HCT116 (cell line): ENCODE results near the gene PTGER1. TPM values are rescaled to one million over a fixed set of nuclear protein-coding genes. Genes with fewer than 3 reads are reported as not detected.

Experiments
- ATAC-seq: fragments of 200-7000 bp; cut with Tn5 transposase; 2 replicates; pipeline ENCODE4 v1.9.1; 2020; ENCODE audit warnings: mild to moderate bottlenecking, moderate library complexity
- BruUV-seq: library from RNA; stranded (reverse); fragments of 400-500 nt; replicated peaks from 2 replicates; lab custom pipeline; 2021; lab: Mats Ljungman, UMichigan
- CTCF ChIA-PET: fragments of 300-600 bp; sonication (Branson Sonifier 250); formaldehyde crosslinking; loops from one replicate; lab custom pipeline; 2021; ENCODE audit warnings: antibody characterized with exemption; lab: Charles Lee
- POLR2A ChIA-PET: fragments of 300-600, 350-600 bp; sonication (Branson Sonifier 250); formaldehyde crosslinking; loops from one replicate; lab custom pipeline; 2021; ENCODE audit warnings: antibody characterized with exemption; lab: Charles Lee
- RAD21 ChIA-PET, 2 experiments: fragments of 300-600 bp; sonication (Branson Sonifier 250); formaldehyde crosslinking; loops; one replicate each; lab custom pipeline; 2023; ENCODE audit warnings: low total read pairs in 2 of 2; ENCODE audit not compliant: uncharacterized antibody in 2 of 2, unreplicated experiment in 2 of 2, low non-redundant PET in 1 of 2; lab: Charles Lee
- DNase-seq: peaks from one replicate; pipeline ENCODE4 v3.0.0-alpha.2; 2010; ENCODE audit warnings: low read depth, low spot score
- H2AFZ ChIP-seq: fragments of 200-600 bp; shearing (Covaris generic), sonication (generic); 2 replicates; pipeline ENCODE4 v1.6.1; 2017; ENCODE audit warnings: low read depth, mixed run types, mixed read lengths, antibody characterized with exemption, low read length; ENCODE audit not compliant: poor library complexity, severe bottlenecking
- H3K27ac ChIP-seq: 2 replicates; pipeline ENCODE4 v1.5.1; 2012; ENCODE audit warnings: low read depth, low read length
- H3K27me3 ChIP-seq: fragments of 200-600 bp; sonication (generic); 2 replicates; pipeline ENCODE4 v1.6.1; 2016; ENCODE audit warnings: mixed run types, low read length, mixed read lengths; ENCODE audit not compliant: insufficient read depth
- H3K36me3 ChIP-seq, 2 experiments: fragments of 200-500 bp in 1 of 2; fragments of 200-600 bp in 1 of 2; sonication (Bioruptor generic) in 1 of 2; sonication (generic) in 1 of 2; 2 replicates each; pipeline versions ENCODE4 v1.5.1 to v1.6.1; 2014 to 2016; ENCODE audit warnings: low read length in 2 of 2, inconsistent platforms in 1 of 2, mixed read lengths in 1 of 2, mixed run types in 1 of 2; ENCODE audit not compliant: insufficient read depth in 2 of 2, control insufficient read depth in 1 of 2
- H3K4me1 ChIP-seq, 2 experiments: fragments of 200-600 bp in 1 of 2; sonication (generic) in 1 of 2; 2 replicates each; pipeline versions ENCODE4 v1.5.1 to v1.6.1; 2012 to 2017; ENCODE audit warnings: low read length in 2 of 2, inconsistent platforms in 1 of 2, mild to moderate bottlenecking in 1 of 2, mixed read lengths in 1 of 2, mixed run types in 1 of 2, moderate library complexity in 1 of 2; ENCODE audit not compliant: insufficient read depth in 2 of 2, control insufficient read depth in 1 of 2
- H3K4me2 ChIP-seq: fragments of 200-600 bp; sonication (generic); 2 replicates; pipeline ENCODE4 v1.6.1; 2017; ENCODE audit warnings: mixed run types, low read length, mixed read lengths
- H3K4me3 ChIP-seq, 2 experiments: fragments of 200-600 bp in 1 of 2; sonication (generic) in 1 of 2; replicated peaks in 1 of 2; 2 replicates each; pipeline ENCODE4 v1.5.1; 2011 to 2016; ENCODE audit warnings: low read length in 2 of 2, control low read depth in 1 of 2, low read depth in 1 of 2, mild to moderate bottlenecking in 1 of 2, mixed read lengths in 1 of 2, mixed run types in 1 of 2
- H3K79me2 ChIP-seq: fragments of 200-600 bp; sonication (generic); 2 replicates; pipeline ENCODE4 v1.6.1; 2017; ENCODE audit warnings: mild to moderate bottlenecking, mixed run types, low read length, moderate library complexity, mixed read lengths; ENCODE audit not compliant: insufficient read depth
- H3K9ac ChIP-seq: fragments of 200-600 bp; sonication (generic); 2 replicates; pipeline ENCODE4 v1.6.1; 2016; ENCODE audit warnings: low read length, mixed read lengths
- H3K9me2 ChIP-seq: fragments of 200-600 bp; sonication (generic), shearing (Covaris generic); 2 replicates; pipeline ENCODE4 v1.6.1; 2017; ENCODE audit warnings: mixed run types, mild to moderate bottlenecking, moderate library complexity; ENCODE audit not compliant: insufficient read depth
- H3K9me3 ChIP-seq, 2 experiments: fragments of 200-500 bp in 1 of 2; fragments of 200-600 bp in 1 of 2; sonication (Bioruptor generic) in 1 of 2; sonication (generic) in 1 of 2; 2 replicates each; pipeline ENCODE4 v1.6.1; 2014 to 2017; ENCODE audit warnings: low read length in 2 of 2, mixed read lengths in 2 of 2, inconsistent platforms in 1 of 2, low read depth in 1 of 2, mild to moderate bottlenecking in 1 of 2, mixed run types in 1 of 2, moderate library complexity in 1 of 2; ENCODE audit not compliant: control insufficient read depth in 1 of 2, insufficient read depth in 1 of 2
- H4K20me1 ChIP-seq: fragments of 200-600 bp; sonication (generic), shearing (Covaris generic); 2 replicates; pipeline ENCODE4 v1.6.1; 2017; ENCODE audit warnings: mixed run types, mild to moderate bottlenecking, moderate library complexity; ENCODE audit not compliant: insufficient read depth
- CBX3 ChIP-seq: IDR thresholded peaks from 2 replicates; pipeline ENCODE4 v1.6.1; 2012; ENCODE audit warnings: low read depth
- ELF1 ChIP-seq: IDR thresholded peaks from 2 replicates; pipeline ENCODE4 v1.6.1; 2012; ENCODE audit warnings: low read depth, borderline replicate concordance
- EZH2 ChIP-seq: fragments of 200-600 bp; sonication (generic); IDR thresholded peaks from 2 replicates; pipeline ENCODE4 v1.6.1; 2017; ENCODE audit warnings: antibody characterized with exemption, mixed run types
- EZH2phosphoT487 ChIP-seq: fragments of 200-600 bp; IDR thresholded peaks from 2 replicates; pipeline ENCODE4 v1.6.1; 2018; ENCODE audit warnings: antibody characterized with exemption, borderline replicate concordance
- FOSL1 ChIP-seq: IDR thresholded peaks from 2 replicates; pipeline ENCODE4 v1.6.1; 2012; ENCODE audit warnings: low read depth
- JUND ChIP-seq: IDR thresholded peaks from 2 replicates; pipeline ENCODE4 v1.6.1; 2012
- POLR2A ChIP-seq: IDR thresholded peaks from 2 replicates; pipeline ENCODE4 v1.7.0; 2011; ENCODE audit warnings: borderline replicate concordance; ENCODE audit not compliant: insufficient read depth, insufficient read length; ENCODE audit errors: extremely low read depth
- POLR2AphosphoS5 ChIP-seq: IDR thresholded peaks from 2 replicates; pipeline ENCODE4 v1.6.1; 2011; ENCODE audit warnings: mild to moderate bottlenecking, low read depth, low read length, moderate library complexity
- REST ChIP-seq: IDR thresholded peaks from 2 replicates; pipeline ENCODE4 v1.6.1; 2012; ENCODE audit warnings: low read depth
- SIN3A ChIP-seq: IDR thresholded peaks from 2 replicates; pipeline ENCODE4 v1.6.1; 2012; ENCODE audit warnings: low read depth
- SP1 ChIP-seq: IDR thresholded peaks from 2 replicates; pipeline ENCODE4 v1.6.1; 2012; ENCODE audit warnings: low read depth
- TCF7L2 ChIP-seq: IDR thresholded peaks from 2 replicates; pipeline ENCODE4 v1.7.0; 2011; ENCODE audit warnings: borderline replicate concordance, inconsistent platforms; ENCODE audit not compliant: insufficient read depth, insufficient read length; ENCODE audit errors: extremely low read depth
- YY1 ChIP-seq: IDR thresholded peaks from 2 replicates; pipeline ENCODE4 v1.6.1; 2011; ENCODE audit warnings: low read length, low read depth, moderate library complexity, mild to moderate bottlenecking; ENCODE audit not compliant: insufficient replicate concordance; ENCODE audit errors: extremely low read depth
- ZFX ChIP-seq: fragments of 450-650 bp; IDR thresholded peaks from 2 replicates; pipeline ENCODE4 v1.6.1; 2017
- ZNF274 ChIP-seq: fragments of 200-500 bp; sonication (Bioruptor generic); IDR thresholded peaks from 2 replicates; pipeline ENCODE4 v1.6.1; 2014; ENCODE audit warnings: mild to moderate bottlenecking, low read depth, low read length, inconsistent platforms
- intact Hi-C: fragments of 100-400 bp; cut with micrococcal nuclease; formaldehyde crosslinking; loops from 2 replicates; pipeline ENCODE4 v1.10.0; 2022
- total RNA-seq: library from RNA; stranded (reverse); gene quantifications from one replicate; pipeline ENCODE4 v1.2.1, GENCODE V29; 2021; ENCODE audit not compliant: unreplicated experiment
- TF ChIP-seq, protein P1 (sequence below): IDR thresholded peaks from 2 replicates; pipeline ENCODE4 v1.6.1; 2012

PTGER1 gene
- total RNA-seq, 1 experiment from 2014 or later = 1.1 TPM

DNA sequence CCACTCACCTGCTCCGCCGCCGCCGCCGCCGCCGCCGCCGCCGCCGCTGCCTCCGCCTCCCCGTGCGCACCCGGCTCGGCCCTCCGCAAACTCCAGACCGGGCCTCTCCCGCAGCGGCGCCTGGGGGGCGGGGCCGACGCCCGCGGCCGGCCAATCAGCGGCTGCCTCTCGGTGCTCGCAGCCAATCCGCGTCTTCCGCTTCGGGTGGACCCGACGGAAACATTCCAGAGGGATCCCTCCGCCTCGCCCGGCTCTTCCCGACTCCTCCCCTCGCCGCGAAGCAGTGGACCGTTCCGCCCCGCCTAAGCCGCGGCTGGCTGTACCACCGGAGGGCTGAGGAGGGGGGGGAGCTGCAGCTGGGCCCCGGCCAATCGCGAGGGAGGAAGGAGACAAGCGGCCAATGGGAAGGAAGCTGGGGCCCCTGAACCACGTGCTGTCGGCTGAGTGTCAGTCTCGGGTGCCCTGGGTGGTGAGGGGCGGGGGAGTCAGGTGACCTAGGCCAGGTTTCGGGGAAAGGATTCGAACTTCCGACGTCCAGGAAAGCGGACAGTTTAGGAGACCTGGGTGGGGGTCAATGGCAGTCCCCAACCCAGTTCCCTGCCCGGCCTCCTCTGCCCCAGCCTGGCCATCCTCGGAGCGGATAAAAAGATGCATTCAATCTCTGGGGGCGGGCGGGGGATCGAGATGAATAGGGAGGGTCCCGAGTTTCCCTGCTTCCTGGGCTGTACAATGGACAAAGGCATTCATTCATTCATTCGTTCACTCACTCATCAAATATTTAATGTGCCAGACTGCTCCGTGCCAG is 21.1 kb upstream of the PTGER1 start, which contains the start of gene GIPC1:
GIPC1 (minus strand) TSS at position 99 of the 805 bp plus-strand sequence. CDS start 13,151 bp downstream, outside the sequence.
- BruUV-seq = no TSS peak
- peaks cover 41% of the 10 kb centered on the region for H3K79me2 ChIP-seq
- peaks cover 20 to 29% of the 10 kb centered on the region in 2 experiments for H3K4me1 ChIP-seq
- H3K27me3 ChIP-seq = no peaks in the 10 kb centered on the region
- TF ChIP-seq EZH2 (no peak), REST (no peak), EZH2phosphoT487 (no peak), ELF1 (no peak), CBX3 (no peak), ZNF274 (no peak), JUND (0 out of 2 replicates have a peak, but pooled peaks have one; percentile 25), SIN3A (peak; percentile 67; the same call in 1 of the 2 replicates), POLR2A (no peak), ZFX (peak; percentile 76; the same call in 1 of the 2 replicates), SP1 (peak; percentile 96), POLR2AphosphoS5 (peak; percentile 40; the same call in 1 of the 2 replicates), FOSL1 (no peak), TCF7L2 (peak; percentile 60), YY1 (peak; percentile 7)
- TF ChIP-seq, protein P1, sequence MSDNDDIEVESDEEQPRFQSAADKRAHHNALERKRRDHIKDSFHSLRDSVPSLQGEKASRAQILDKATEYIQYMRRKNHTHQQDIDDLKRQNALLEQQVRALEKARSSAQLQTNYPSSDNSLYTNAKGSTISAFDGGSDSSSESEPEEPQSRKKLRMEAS = peak; percentile 96
- POLR2A ChIA-PET = interaction anchor here (0.7 to 3.1 kb wide), 6 partner anchors 11 to 360 kb away, joined by 3 to 15 read pairs (median 8); partner anchors contain the start of genes ASF1B and DNAJB1
- H3K9me3 ChIP-seq = no peaks in the 10 kb centered on the region
- RAD21 ChIA-PET = interaction anchor here in 1 of 2 experiments (1.0 kb wide), 1 partner anchor 10 kb away, joined by 3 read pairs; no protein-coding TSS in a partner anchor
- H3K9ac ChIP-seq = peak within 1 kb of the TSS; percentile 86
- peak; percentile 93 for ATAC-seq
- H3K36me3 ChIP-seq = peaks cover 0 to 3% of the 10 kb centered on the region in 2 experiments; a peak in 2 of 4 replicates
- CTCF ChIA-PET = interaction anchor here (0.7 to 1.8 kb wide), 6 partner anchors 8 to 360 kb away, joined by 3 to 5 read pairs (median 4); partner anchors contain the start of gene ASF1B
- peak within 1 kb of the TSS; percentile 58 for H3K27ac ChIP-seq
- intact Hi-C loops = no loop called here
- H3K4me2 ChIP-seq = peak within 1 kb of the TSS; percentile 79
- H4K20me1 ChIP-seq = no peaks in the 10 kb centered on the region
- no peak within 1 kb of the TSS for H2AFZ ChIP-seq
- H3K4me3 ChIP-seq = peak within 1 kb of the TSS; percentile 78 to 86
- peak; percentile 97 for DNase-seq
- H3K9me2 ChIP-seq = no peaks in the 10 kb centered on the region
